ENCODE results near the gene NEB. TPM values are rescaled to one million over a fixed set of nuclear protein-coding genes. Genes with fewer than 3 reads are reported as not detected.

The NEB gene
- total and polyA plus RNA-seq, 2 of the 13 experiments (the other 11 are each of a cell fraction or from before 2014, with no cell fraction given), result 0.21 to 0.24 TPM

DNA sequence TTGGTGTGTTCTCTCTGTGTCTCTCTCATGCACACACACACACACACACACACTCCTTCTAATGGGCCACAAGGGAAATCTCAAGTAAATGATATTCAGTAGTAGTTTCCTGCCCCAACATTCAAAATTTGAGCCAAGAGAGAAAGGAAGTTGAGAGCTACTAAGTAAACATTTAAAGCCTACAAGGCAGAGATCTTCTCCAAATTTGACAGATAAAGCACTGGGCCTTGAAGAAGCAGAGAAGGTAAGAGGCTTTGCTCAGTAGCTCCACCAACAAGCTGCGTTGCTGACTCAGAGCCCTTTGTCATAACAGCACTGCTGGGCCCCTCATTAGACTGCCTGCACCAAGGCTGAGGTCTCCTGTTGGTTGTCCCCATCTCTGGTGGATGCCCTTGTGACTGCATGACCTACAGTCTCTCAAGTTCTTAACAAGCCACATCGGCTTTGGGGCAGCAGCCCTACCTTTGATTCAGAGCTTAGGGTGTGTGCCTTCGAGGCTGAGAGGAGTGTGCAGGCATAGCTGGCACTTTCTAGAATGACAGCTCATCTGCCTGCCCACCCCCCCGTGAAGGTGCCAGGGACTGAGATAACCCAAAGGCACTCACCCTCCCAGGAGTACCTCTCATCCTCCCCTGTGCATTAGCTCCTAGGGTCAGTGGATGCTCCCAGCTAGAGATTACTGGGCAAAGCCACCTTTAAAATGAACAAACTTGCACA lies 32.3 kb upstream of the NEB start:
- H3K4me1 ChIP-seq (ENCODE audit: insufficient read depth, low read length), result peaks cover 5% of the 10 kb centered on the region
- DNase-seq (ENCODE audit: low spot score) (no peak), FAIRE-seq (no peak), ATAC-seq (peak; percentile 33; the same call in 2 of the 3 replicates)
- no peaks in the 10 kb centered on the region for H4K20me1 ChIP-seq (ENCODE audit: insufficient read depth, low read length)
- intact Hi-C loops (cut with micrococcal nuclease; ENCODE audit: unreplicated experiment) (no loop called here), in situ Hi-C loops (cut with HindIII; ENCODE audit: extremely low pct_ligation_motif_present, low pct_unique_long_range_greater_than_20kb) (no loop called here)
- no peak overlapping the region for H3K4me3 ChIP-seq (replicated peaks in 1 of 3; ENCODE audit: insufficient read depth in 1 of 3, low read depth in 2 of 3, low read length in 3 of 3)
- no peak overlapping the region for H2AFZ ChIP-seq (ENCODE audit: low read length)
- 56% methylated on average over 4 of the region's 4 CpGs for WGBS (ENCODE audit: low lambda C conversion rate)
- ChIA-PET CTCF (ENCODE audit: low intra/inter-chr PET ratio, low total read pairs) (no interaction called here), POLR2A (interaction anchor here (0.7 kb wide), 1 partner anchor 62 kb away, joined by 3 read pairs; no protein-coding TSS in a partner anchor)
- no peaks in the 10 kb centered on the region for H3K27me3 ChIP-seq (ENCODE audit: control insufficient read depth in 1 of 2, insufficient read depth in 2 of 2, low read length in 2 of 2)
- H3K27ac ChIP-seq (ENCODE audit: extremely low read length, insufficient read depth, low read length), result no peak overlapping the region
- BruUV-seq (replicated peaks), result no TSS peak
- H3K9ac ChIP-seq (ENCODE audit: insufficient read depth, low read depth, low read length), result no peak overlapping the region
- no peaks in the 10 kb centered on the region for H3K36me3 ChIP-seq (replicated peaks in 1 of 2; ENCODE audit: control insufficient read depth in 1 of 2, insufficient read depth in 2 of 2, low read length in 2 of 2)
- no peaks in the 10 kb centered on the region for H3K9me3 ChIP-seq (ENCODE audit: low read length)
- H3K79me2 ChIP-seq (ENCODE audit: insufficient read depth, low read length), result no peaks in the 10 kb centered on the region
- no peak overlapping the region for H3K4me2 ChIP-seq (ENCODE audit: low read depth, low read length)
- TF ChIP-seq CBFB (CRISPR knock-in tag; IDR thresholded peaks at IDR 0.05) (no peak), TOPORS (CRISPR knock-in tag; IDR thresholded peaks at IDR 0.05) (no peak), BHLHE40 (IDR thresholded peaks at IDR 0.05; ENCODE audit: low read length) (no peak), MEIS2 (CRISPR knock-in tag; IDR thresholded peaks at IDR 0.05) (no peak), HNRNPL (IDR thresholded peaks at IDR 0.05; ENCODE audit: low read depth, low read length) (no peak), HOXA3 (CRISPR knock-in tag; IDR thresholded peaks at IDR 0.05) (no peak), NONO (IDR thresholded peaks at IDR 0.05) (no peak), NONO (CRISPR knock-in tag; conservative IDR thresholded peaks at IDR 0.05) (no peak), ZNF10 (CRISPR knock-in tag; IDR thresholded peaks at IDR 0.05; ENCODE audit: borderline replicate concordance, low read depth) (no peak), ATF7-NPFF (CRISPR knock-in tag; IDR thresholded peaks at IDR 0.05; ENCODE audit: low read depth) (no peak), TRIM24 (CRISPR knock-in tag; IDR thresholded peaks at IDR 0.05) (no peak), SIX1 (CRISPR knock-in tag; IDR thresholded peaks at IDR 0.05; ENCODE audit: borderline replicate concordance) (no peak)
- TF ChIP-seq, protein P1, sequence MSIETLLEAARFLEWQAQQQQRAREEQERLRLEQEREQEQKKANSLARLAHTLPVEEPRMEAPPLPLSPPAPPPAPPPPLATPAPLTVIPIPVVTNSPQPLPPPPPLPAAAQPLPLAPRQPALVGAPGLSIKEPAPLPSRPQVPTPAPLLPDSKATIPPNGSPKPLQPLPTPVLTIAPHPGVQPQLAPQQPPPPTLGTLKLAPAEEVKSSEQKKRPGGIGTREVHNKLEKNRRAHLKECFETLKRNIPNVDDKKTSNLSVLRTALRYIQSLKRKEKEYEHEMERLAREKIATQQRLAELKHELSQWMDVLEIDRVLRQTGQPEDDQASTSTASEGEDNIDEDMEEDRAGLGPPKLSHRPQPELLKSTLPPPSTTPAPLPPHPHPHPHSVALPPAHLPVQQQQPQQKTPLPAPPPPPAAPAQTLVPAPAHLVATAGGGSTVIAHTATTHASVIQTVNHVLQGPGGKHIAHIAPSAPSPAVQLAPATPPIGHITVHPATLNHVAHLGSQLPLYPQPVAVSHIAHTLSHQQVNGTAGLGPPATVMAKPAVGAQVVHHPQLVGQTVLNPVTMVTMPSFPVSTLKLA (IDR thresholded peaks at IDR 0.05), result no peak
- TF ChIP-seq, protein P2, sequence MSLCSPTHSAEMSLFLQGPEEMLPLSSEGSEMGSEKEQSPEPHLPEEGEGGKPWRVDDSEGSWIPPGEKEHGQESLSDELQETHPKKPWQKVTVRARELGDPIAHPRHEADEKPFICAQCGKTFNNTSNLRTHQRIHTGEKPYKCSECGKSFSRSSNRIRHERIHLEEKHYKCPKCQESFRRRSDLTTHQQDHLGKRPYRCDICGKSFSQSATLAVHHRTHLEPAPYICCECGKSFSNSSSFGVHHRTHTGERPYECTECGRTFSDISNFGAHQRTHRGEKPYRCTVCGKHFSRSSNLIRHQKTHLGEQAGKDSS (CRISPR knock-in tag; IDR thresholded peaks at IDR 0.05; ENCODE audit: borderline replicate concordance, low read depth), result no peak
- TF ChIP-seq, protein P3, sequence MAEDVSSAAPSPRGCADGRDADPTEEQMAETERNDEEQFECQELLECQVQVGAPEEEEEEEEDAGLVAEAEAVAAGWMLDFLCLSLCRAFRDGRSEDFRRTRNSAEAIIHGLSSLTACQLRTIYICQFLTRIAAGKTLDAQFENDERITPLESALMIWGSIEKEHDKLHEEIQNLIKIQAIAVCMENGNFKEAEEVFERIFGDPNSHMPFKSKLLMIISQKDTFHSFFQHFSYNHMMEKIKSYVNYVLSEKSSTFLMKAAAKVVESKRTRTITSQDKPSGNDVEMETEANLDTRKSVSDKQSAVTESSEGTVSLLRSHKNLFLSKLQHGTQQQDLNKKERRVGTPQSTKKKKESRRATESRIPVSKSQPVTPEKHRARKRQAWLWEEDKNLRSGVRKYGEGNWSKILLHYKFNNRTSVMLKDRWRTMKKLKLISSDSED (CRISPR knock-in tag; IDR thresholded peaks at IDR 0.05), result no peak
- TF ChIP-seq, protein P4, sequence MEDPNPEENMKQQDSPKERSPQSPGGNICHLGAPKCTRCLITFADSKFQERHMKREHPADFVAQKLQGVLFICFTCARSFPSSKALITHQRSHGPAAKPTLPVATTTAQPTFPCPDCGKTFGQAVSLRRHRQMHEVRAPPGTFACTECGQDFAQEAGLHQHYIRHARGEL (CRISPR knock-in tag; IDR thresholded peaks at IDR 0.05), result no peak
- TF ChIP-seq, protein P5, sequence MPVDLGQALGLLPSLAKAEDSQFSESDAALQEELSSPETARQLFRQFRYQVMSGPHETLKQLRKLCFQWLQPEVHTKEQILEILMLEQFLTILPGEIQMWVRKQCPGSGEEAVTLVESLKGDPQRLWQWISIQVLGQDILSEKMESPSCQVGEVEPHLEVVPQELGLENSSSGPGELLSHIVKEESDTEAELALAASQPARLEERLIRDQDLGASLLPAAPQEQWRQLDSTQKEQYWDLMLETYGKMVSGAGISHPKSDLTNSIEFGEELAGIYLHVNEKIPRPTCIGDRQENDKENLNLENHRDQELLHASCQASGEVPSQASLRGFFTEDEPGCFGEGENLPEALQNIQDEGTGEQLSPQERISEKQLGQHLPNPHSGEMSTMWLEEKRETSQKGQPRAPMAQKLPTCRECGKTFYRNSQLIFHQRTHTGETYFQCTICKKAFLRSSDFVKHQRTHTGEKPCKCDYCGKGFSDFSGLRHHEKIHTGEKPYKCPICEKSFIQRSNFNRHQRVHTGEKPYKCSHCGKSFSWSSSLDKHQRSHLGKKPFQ (CRISPR knock-in tag; IDR thresholded peaks at IDR 0.05; ENCODE audit: insufficient replicate concordance), result no peak
